Activated CD4-positive, alpha-beta T cell treated with anti-CD3 and anti-CD28 coated beads, Interleukin-2, amount 50 U/mL, for 4 hours (primary cell): ENCODE measurements around the gene NOL4L.
"Not testable (repeated sequence)": the region's sequence is repeated elsewhere in the genome, so short reads cannot be mapped to it uniquely, and the experiment has no call there.

Experiments used
- DNase-seq, 2 experiments: peaks; one replicate each; pipeline ENCODE4 v3.0.0-alpha.2; 2020

The NOL4L gene

GRCh38 chr20:32466739-32467505 is 118.2 kb downstream of the NOL4L start:
- no peak for DNase-seq

- DNase-seq = not testable (repeated sequence)
Measured at GRCh38 chr20:32465901-32466675, 119.0 kb downstream of the NOL4L start.

DNA sequence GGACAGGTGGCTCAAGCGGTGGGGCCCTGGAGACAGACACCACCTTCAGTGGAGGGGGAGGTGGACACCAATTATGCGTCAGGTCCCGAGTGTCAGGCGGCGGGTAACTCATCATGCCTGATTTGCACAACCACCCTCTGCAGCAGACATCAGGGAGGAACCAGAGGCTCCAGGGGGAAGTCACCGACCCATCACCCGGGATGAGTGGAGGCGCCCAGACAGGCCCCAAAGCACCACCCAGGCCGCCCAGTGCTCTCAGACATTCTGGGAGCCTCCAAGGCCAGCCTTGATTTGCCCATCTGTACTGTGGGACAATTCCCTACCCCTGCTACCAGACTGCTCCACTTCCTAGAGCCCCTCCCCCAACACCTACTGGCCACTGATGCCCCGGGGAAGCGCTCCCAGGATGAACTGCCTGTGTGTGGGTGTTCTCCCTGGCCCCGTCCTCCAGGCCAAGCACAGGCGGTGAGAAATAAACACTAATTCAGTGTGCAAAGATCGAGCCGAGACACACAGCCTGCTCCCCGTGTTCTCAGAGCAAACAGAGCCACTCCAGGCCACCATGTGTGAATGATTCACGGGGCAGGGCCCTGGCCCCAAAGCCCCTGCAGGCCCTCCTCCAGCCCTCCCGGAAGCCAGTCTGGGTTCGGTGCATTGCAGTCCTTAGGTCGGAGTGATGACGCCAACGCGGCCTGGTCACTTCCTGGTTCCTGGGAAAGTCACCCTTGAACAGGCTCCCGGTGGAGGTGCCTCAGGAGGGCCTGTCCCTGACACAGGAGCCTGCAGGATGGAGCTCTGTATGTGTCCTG is 119.8 kb downstream of the NOL4L start:
- DNase-seq = no peak

DNA sequence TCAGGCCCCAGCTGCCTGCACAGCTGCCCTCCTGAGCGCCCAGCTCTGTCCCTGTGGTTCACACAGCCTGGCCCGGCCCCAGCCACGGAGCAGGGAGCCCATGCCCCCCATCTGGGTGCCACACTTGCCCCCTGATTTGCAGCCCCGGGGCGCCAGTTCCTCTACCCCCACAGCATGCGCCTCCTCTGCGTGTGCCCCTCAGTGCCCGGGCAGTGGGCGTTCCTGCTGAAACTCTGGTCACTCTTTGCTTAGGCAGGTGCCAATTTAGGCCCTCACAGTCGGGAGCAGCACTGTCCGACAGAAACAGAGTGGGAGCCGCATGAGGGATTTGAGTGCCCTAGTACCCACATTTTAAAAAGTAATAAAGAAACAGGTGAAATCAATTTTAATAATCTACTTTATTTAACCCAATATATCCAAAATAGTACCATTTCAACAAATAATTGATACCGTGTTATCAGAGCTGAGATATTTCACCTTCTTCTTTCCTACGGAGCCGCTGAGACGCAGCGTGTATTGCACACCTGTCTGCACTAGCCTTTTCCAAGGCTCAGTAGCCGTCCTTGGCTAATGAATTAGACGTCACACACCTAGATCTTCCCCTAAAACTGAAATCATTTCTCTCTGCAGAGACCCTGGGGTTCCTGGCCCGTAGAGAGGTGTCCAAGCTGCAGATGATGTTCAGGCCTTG is 120.6 kb downstream of the NOL4L start:
- DNase-seq = no peak

DNA sequence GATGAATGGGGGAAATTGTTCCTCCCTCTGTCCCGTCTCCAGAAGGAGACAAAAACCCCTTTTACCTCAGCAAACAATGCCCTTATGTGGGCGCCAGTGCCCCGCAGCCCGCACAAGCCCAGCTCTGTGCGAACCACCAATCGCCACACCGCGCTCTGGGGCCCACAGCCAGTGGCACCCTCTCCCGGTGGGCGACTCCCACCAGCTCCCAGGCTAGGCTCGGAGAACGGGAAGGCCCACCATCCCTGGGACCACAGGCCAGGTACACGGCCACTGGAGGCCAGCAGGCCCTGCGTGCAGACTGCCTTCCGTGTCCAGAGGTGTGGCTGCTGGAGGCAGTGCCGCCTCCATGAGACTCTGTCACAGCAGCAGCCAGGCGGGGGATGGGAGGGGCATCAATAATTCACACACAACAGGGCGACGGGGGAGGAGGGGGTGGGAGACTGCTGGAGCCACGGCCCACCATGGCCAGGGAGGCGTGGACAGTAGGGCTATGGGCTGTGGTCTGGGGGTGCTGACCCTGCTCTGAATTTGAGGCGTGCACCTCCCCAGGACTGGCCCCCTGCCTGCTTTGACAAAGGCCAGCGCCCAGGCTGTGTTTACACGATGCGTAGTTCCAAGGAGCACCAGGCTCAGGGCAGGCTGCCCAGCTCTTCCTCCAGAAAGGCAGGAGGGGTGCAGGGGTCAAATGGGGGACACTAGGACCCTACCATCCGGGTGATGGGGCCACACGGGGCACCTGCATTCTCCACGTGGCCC is 121.3 kb downstream of the NOL4L start:
- DNase-seq = no peak

DNA sequence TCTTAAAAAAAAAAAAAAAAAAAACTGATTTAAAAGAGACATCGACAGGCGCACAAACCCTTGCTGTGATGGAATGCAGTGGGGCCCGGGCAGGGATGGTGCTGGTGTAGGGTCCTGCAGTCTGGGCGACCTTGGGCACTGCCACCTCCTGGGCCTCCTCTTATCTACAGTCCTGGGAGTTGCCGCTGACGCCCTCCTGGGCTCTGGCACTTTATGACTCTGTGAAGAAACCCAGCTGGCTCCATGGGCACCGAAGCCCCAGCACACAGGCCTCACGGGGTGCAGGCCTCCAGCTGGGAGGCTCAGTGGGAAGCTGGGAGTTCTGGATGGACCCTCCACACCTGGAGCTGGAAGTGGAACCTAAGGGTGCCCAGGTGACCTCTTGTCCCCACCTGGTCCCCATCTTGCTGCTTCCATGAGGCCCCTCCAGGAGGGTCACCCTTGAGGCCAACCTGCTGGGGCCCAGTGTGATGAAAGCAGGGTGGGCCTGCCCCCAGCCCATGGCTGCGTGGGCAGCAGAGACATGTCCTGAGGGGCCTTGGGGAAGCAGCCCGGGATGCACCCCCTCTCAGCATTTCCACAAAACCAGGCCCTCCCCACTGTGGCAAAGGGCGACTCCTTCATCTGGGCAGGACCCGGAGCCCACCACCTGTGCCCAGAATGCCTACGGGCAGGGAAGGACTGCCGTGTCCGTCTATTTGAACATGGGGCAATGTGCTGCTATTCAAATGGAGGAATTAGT is 122.1 kb downstream of the NOL4L start:
- DNase-seq = no peak

GRCh38 chr20:32461836-32462600 is 123.1 kb downstream of the NOL4L start:
- DNase-seq = no peak

DNA sequence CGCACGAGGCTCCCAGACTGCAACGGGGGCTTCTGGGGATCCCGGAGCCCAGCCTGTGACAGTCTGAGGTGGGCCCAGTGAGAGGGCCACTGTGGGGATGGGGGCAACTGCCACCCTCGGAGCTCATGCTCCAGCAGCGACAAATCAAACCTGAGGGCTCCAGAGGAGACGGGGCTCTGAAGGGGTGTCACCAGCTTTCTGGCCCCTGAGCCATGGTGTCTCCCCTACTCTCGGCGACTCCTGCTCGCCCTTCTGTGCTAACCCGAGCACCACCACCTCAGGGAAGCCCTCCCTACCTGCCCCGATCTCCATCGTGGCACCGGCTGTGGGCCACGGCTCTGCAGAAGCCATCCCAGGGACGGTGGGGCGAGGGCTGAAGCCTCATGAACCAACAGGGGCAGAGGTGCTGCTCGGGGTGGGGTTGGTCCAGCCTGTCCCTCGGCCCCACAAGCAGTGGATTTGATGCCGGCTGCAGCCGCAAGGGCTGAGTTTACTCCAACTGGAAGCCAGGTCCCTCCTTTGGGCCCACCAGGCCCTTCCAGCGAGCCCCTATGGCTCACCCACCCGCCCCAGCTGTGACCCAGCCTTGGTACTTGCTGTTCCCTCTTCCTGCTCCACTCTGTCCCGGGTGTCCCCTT is 124.3 kb downstream of the NOL4L start:
- DNase-seq = no peak

- DNase-seq = no peak
Measured at GRCh38 chr20:32460231-32460630, 124.9 kb downstream of the NOL4L start.

DNA sequence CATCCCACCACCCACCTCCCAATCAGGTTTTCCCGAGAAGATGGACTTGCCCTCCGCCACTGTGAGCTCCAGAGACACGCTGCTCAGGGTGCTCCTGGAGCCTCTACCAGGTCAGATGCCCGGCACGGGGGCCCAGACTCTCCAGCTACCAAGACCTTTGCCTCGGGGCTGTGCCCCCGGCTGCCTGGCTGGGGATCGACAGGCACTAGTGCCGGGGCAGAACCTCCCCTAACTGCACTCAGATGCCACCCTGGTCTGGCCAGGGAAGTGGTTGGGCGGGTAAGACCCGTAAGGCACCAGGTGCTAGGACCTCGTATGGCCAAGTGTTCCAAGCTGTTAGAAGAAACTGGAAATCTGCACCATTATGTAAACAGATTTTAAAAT is 126.3 kb downstream of the NOL4L start:
- DNase-seq = no peak

DNA sequence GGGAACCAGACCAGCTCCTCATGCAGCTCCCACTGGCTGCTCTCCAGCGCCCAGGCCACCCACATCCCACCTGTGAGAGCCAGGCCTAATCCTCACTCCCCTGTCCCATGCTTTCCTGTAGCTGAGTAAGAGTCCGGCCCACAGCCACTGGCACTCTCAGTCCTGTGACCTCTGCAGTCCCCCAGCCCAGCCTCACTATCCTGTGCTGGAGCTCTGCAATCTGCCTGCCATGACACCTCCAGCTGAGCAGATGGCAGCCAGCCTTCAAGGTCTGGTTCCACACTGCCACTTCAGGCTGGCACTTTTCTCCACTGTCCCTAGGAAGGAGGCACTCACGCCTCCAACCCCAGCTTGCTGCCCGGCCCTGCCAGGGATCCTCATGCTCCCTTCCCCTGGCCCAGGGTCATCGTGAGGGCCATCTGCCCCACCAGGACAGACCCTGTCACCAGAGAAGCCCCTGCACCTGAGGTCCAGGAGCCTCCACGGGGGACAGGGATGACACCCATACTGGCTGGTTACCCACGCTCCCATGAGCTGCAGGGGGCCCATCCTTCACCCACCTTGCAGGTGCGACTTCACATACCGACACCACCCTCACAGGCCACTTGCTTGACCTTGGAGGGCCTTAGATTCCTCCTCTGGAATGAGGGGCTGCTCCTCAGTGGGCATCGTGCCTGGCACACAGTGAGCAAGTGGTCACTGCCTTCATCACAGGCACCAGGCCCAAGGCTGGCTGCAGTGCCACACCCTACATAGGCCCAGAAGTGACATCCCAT is 126.9 kb downstream of the NOL4L start:
- DNase-seq = no peak

DNA sequence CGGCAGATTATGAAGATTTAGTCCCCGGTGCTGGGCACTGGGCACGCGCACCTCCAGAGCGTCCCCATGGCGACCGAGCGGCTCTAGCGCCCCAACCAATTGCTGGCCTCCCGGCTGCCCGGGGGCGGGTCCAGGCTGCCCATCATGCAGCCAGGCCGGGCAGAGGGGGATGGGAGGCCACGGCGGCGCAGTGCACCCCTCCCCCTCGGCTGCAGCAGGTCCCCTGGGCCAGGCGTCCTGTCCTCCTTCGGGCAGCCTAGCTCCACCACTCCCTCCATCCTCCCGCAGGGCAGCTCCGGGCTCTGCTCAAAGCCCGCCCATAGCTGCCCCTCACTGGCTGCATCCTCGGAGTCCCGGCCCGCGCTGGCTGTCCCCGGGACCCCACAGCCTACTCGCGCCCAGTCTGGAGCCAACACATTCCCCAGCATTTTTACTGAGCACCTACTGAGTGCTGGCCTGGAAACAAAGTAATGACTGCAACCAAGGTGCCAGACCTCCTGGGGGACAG is 127.6 kb downstream of the NOL4L start:
- DNase-seq = no peak

- DNase-seq = no peak
Measured at GRCh38 chr20:32456869-32457478, 128.2 kb downstream of the NOL4L start.

GRCh38 chr20:32455901-32456701 is 129.0 kb downstream of the NOL4L start:
- DNase-seq = no peak

GRCh38 chr20:32455171-32455900 is 129.8 kb downstream of the NOL4L start:
- no peak for DNase-seq

- DNase-seq = no peak
Measured at GRCh38 chr20:32454164-32455145, 130.7 kb downstream of the NOL4L start.
